ENCODE measurements around the gene CISD1. TPM values are rescaled to one million over a fixed set of nuclear protein-coding genes. Genes with fewer than 3 reads are reported as not detected.

Gene CISD1
- total and polyA plus RNA-seq, 9 of the 15 experiments (the other 6 are each of a cell fraction or from before 2014, with no cell fraction given) = 35.8 to 342 (median 118) TPM

- TF ChIP-seq PRDM10 (IDR thresholded peaks at IDR 0.05; ENCODE audit: partially characterized antibody) (peak; percentile 2), ZSCAN29 (IDR thresholded peaks at IDR 0.05) (no peak), TBP (optimal IDR thresholded peaks at IDR 0.05; ENCODE audit: low read depth, low read length) (peak; percentile 78), ZNF639 (CRISPR knock-in tag; conservative IDR thresholded peaks at IDR 0.05 in 1 of 2, IDR thresholded peaks at IDR 0.05 in 1 of 2) (peak in 1 of 2 experiments; percentile 83; a peak in 2 of 4 replicates), ZFP36 (IDR thresholded peaks at IDR 0.05; ENCODE audit: low read depth, low read length, partially characterized antibody) (no peak), NKRF (IDR thresholded peaks at IDR 0.05; ENCODE audit: borderline replicate concordance) (peak; percentile 89), TRIM24 (IDR thresholded peaks at IDR 0.05) (0 out of 4 replicates have a peak, but pooled peaks of 1 of the 2 experiments have one; percentile 6), DMBX1 (CRISPR knock-in tag; IDR thresholded peaks at IDR 0.05; ENCODE audit: borderline replicate concordance) (peak; percentile 31; the same call in 1 of the 2 replicates), PHF8 (IDR thresholded peaks at IDR 0.05; ENCODE audit: borderline replicate concordance, low read length) (peak; percentile 92), ZBTB2 (IDR thresholded peaks at IDR 0.05) (peak; percentile 98), CREB3L1 (IDR thresholded peaks at IDR 0.05; ENCODE audit: borderline replicate concordance, low read depth) (peak; percentile 78), MECOM (CRISPR knock-in tag; IDR thresholded peaks at IDR 0.05) (no peak), KLF10 (CRISPR knock-in tag; IDR thresholded peaks at IDR 0.05) (no peak), ETS1 (conservative IDR thresholded peaks at IDR 0.05; ENCODE audit: control insufficient read depth, low read depth, low read length) (peak; percentile 45; the same call in 1 of the 2 replicates)
Measured at GRCh38 chr10:58268946-58269781, at the start of gene CISD1 (continued).
